ENCODE measurements around the gene LRG1.

The LRG1 gene

GRCh38 chr19:4491446-4491845 lies 48.4 kb downstream of the LRG1 start:
- DNase-seq, result no peak

GRCh38 chr19:4488496-4488895 lies 51.3 kb downstream of the LRG1 start:
- no peak for DNase-seq

GRCh38 chr19:4487572-4487971 lies 52.3 kb downstream of the LRG1 start:
- no peak for DNase-seq

Measured in stimulated activated CD4-positive, alpha-beta T cell treated with anti-CD3 and anti-CD28 coated beads, Interleukin-4, amount 100 ng/mL, for 24 hours (primary cell).